HepG2 (cell line): ENCODE data around the gene ELP1. TPM values are rescaled to one million over a fixed set of nuclear protein-coding genes. Genes with fewer than 3 reads are reported as not detected.
"Not testable (repeated sequence)": the region's sequence is repeated elsewhere in the genome, so short reads cannot be mapped to it uniquely, and the experiment has no call there.

Experiments used
- ATAC-seq: fragments of 200-7000 bp; cut with Tn5 transposase; 3 replicates; pipeline ENCODE4 v1.9.1; 2020; ENCODE audit warnings: mild to moderate bottlenecking, moderate library complexity
- BruUV-seq: library from RNA; stranded (reverse); fragments of 400-500 nt; replicated peaks from 2 replicates; lab custom pipeline; 2021; lab: Mats Ljungman, UMichigan
- CTCF ChIA-PET: fragments of 300-600 bp; formaldehyde crosslinking; extraction: SDS; loops from one replicate; lab custom pipeline; 2021; ENCODE audit warnings: low total read pairs, inconsistent platforms, low intra/inter-chr PET ratio; lab: Yijun Ruan, JAX
- POLR2A ChIA-PET: fragments of 350-600 bp; sonication (Branson Sonifier 250); formaldehyde crosslinking; loops from one replicate; lab custom pipeline; 2020; ENCODE audit warnings: antibody characterized with exemption, inconsistent platforms; lab: Yijun Ruan, JAX
- DNase-seq: peaks from one replicate; pipeline ENCODE4 v3.0.0-alpha.2; 2015; ENCODE audit warnings: low spot score
- FAIRE-seq: peaks from 3 replicates; lab custom pipeline; 2011; peaks lifted over from hg19 to GRCh38; lab: Jason Lieb, UNC
- H2AFZ ChIP-seq: one replicate; pipeline ENCODE4 v1.6.1; 2011; ENCODE audit warnings: low read length, inconsistent platforms
- H3K27ac ChIP-seq: fragments of 300-600 bp; 3 replicates; pipeline ENCODE4 v1.8.0; 2011; ENCODE audit warnings: mixed run types, mild to moderate bottlenecking, mixed read lengths, low read length, inconsistent platforms; ENCODE audit not compliant: insufficient read depth; ENCODE audit errors: extremely low read length
- H3K27me3 ChIP-seq, 2 experiments: fragments of 200-600 bp in 1 of 2; 2 replicates in 1 of 2; 3 replicates in 1 of 2; pipeline versions ENCODE4 v1.6.0 to v1.8.0; 2011; ENCODE audit warnings: low read length in 2 of 2, mild to moderate bottlenecking in 2 of 2, moderate library complexity in 2 of 2, inconsistent platforms in 1 of 2; ENCODE audit not compliant: insufficient read depth in 2 of 2, control insufficient read depth in 1 of 2
- H3K36me3 ChIP-seq, 2 experiments: fragments of 200-600 bp in 1 of 2; replicated peaks in 1 of 2; 2 replicates in 1 of 2; 3 replicates in 1 of 2; pipeline versions ENCODE4 v1.5.1 to v1.8.0; 2011; ENCODE audit warnings: low read length in 2 of 2, inconsistent platforms in 1 of 2; ENCODE audit not compliant: insufficient read depth in 2 of 2, control insufficient read depth in 1 of 2
- H3K4me1 ChIP-seq: 2 replicates; pipeline ENCODE4 v1.5.1; 2012; ENCODE audit warnings: low read length, inconsistent platforms; ENCODE audit not compliant: insufficient read depth
- H3K4me2 ChIP-seq: 2 replicates; pipeline ENCODE4 v1.6.0; 2011; ENCODE audit warnings: low read depth, low read length, inconsistent platforms
- H3K4me3 ChIP-seq, 3 experiments: fragments of 200-600 bp in 1 of 3; sonication (generic), shearing (Covaris generic) in 1 of 3; replicated peaks in 1 of 3; 2 replicates each; pipeline ENCODE4 v1.5.1; 2011 to 2016; ENCODE audit warnings: low read length in 3 of 3, inconsistent platforms in 2 of 3, low read depth in 2 of 3, mild to moderate bottlenecking in 2 of 3, control low read depth in 1 of 3, mixed read lengths in 1 of 3; ENCODE audit not compliant: insufficient read depth in 1 of 3
- H3K79me2 ChIP-seq: one replicate; pipeline ENCODE4 v1.6.1; 2011; ENCODE audit warnings: low read length, inconsistent platforms; ENCODE audit not compliant: insufficient read depth
- H3K9ac ChIP-seq: 2 replicates; pipeline ENCODE4 v1.6.0; 2011; ENCODE audit warnings: mild to moderate bottlenecking, low read depth, low read length, inconsistent platforms; ENCODE audit not compliant: insufficient read depth
- H3K9me3 ChIP-seq: 2 replicates; pipeline ENCODE4 v1.5.1; 2012; ENCODE audit warnings: mild to moderate bottlenecking, low read length
- H4K20me1 ChIP-seq: 2 replicates; pipeline ENCODE4 v1.6.0; 2011; ENCODE audit warnings: inconsistent platforms, mild to moderate bottlenecking, low read length, moderate library complexity; ENCODE audit not compliant: insufficient read depth
- BORCS8-MEF2B ChIP-seq: sonication (generic); formaldehyde crosslinking; IDR thresholded peaks from 2 replicates; pipeline ENCODE4 v1.8.0; 2022; ENCODE audit warnings: mild to moderate bottlenecking, missing genetic modification reagents
- DNMT1 ChIP-seq: sonication (generic); formaldehyde crosslinking; IDR thresholded peaks from 2 replicates; pipeline ENCODE4 v1.5.1; 2020; ENCODE audit warnings: mild to moderate bottlenecking, missing genetic modification reagents
- HOXA3 ChIP-seq: sonication (generic); formaldehyde crosslinking; IDR thresholded peaks from 2 replicates; pipeline ENCODE4 v1.5.0; 2020; ENCODE audit warnings: missing genetic modification reagents
- MED13 ChIP-seq: sonication (generic); formaldehyde crosslinking; IDR thresholded peaks from 2 replicates; pipeline ENCODE4 v1.5.0; 2020; ENCODE audit warnings: missing genetic modification reagents
- TBX2 ChIP-seq: sonication (generic); formaldehyde crosslinking; IDR thresholded peaks from 2 replicates; pipeline ENCODE4 v1.5.0; 2020; ENCODE audit warnings: missing genetic modification reagents, mild to moderate bottlenecking, borderline replicate concordance
- ZNF24 ChIP-seq: fragments of 450-650 bp; IDR thresholded peaks from 2 replicates; pipeline ENCODE4 v1.6.1; 2017; ENCODE audit warnings: antibody characterized with exemption, mild to moderate bottlenecking
- ZNF264 ChIP-seq: sonication (generic); formaldehyde crosslinking; IDR thresholded peaks from 2 replicates; pipeline ENCODE4 v1.4.0; 2020; ENCODE audit warnings: missing genetic modification reagents
- WGBS: methylation state at CpG from one replicate; pipeline ENCODE4 v1.1.6; 2017; ENCODE audit warnings: low lambda C conversion rate; 5-methylcytosine and 5-hydroxymethylcytosine counted together
- in situ Hi-C: cut with HindIII; loops from 2 replicates; pipeline ENCODE4 v1.10.0; 2017; ENCODE audit warnings: low pct_unique_long_range_greater_than_20kb; ENCODE audit not compliant: extremely low pct_ligation_motif_present
- intact Hi-C: fragments of 100-400 bp; cut with micrococcal nuclease; formaldehyde crosslinking; loops from one replicate; pipeline ENCODE4 v1.10.0; 2022; ENCODE audit not compliant: unreplicated experiment
- polyA plus RNA-seq, 8 experiments: library from polyadenylated mRNA; depleted of rRNA in 3 of 8; stranded (reverse) in 7 of 8; unstranded in 1 of 8; fragments of >200 nt; fragmentation: Illumina TruSeq in 4 of 8; extraction: Trizol in 4 of 8; gene quantifications; 2 replicates each; pipeline versions ENCODE4 v1.2.1 to v1.2.3, GENCODE V29; 2011 to 2016; ENCODE audit warnings: low read depth in 4 of 8, missing spikeins in 1 of 8, mixed read lengths in 1 of 8; ENCODE audit not compliant: insufficient read depth in 1 of 8
- total RNA-seq, 5 experiments: library from RNA; depleted of rRNA; stranded (reverse); fragments of >200 nt; fragmentation: Illumina TruSeq; extraction: Trizol; gene quantifications; 2 replicates each; pipeline ENCODE4 v1.2.3, GENCODE V29; 2016; ENCODE audit warnings: low read depth in 1 of 5
- TF ChIP-seq, protein P1 (sequence below): sonication (generic); formaldehyde crosslinking; IDR thresholded peaks from 2 replicates; pipeline ENCODE4 v1.4.0; 2020; ENCODE audit warnings: missing genetic modification reagents, borderline replicate concordance
- TF ChIP-seq, protein P2 (sequence below): sonication (generic); formaldehyde crosslinking; IDR thresholded peaks from 2 replicates; pipeline ENCODE4; 2020; ENCODE audit warnings: missing genetic modification reagents, mild to moderate bottlenecking, borderline replicate concordance
- TF ChIP-seq, protein P3 (sequence below): sonication (generic); formaldehyde crosslinking; IDR thresholded peaks from 2 replicates; pipeline ENCODE4 v1.5.1; 2020; ENCODE audit warnings: missing genetic modification reagents, mild to moderate bottlenecking, borderline replicate concordance
- TF ChIP-seq, protein P4 (sequence below): sonication (generic); formaldehyde crosslinking; conservative IDR thresholded peaks from 2 replicates; pipeline ENCODE4 v1.4.0; 2020; ENCODE audit warnings: missing genetic modification reagents

The ELP1 gene
- total and polyA plus RNA-seq, 2 of the 13 experiments (the other 11 are each of a cell fraction or from before 2014, with no cell fraction given): 157 to 275 TPM

- TF ChIP-seq, protein P1, sequence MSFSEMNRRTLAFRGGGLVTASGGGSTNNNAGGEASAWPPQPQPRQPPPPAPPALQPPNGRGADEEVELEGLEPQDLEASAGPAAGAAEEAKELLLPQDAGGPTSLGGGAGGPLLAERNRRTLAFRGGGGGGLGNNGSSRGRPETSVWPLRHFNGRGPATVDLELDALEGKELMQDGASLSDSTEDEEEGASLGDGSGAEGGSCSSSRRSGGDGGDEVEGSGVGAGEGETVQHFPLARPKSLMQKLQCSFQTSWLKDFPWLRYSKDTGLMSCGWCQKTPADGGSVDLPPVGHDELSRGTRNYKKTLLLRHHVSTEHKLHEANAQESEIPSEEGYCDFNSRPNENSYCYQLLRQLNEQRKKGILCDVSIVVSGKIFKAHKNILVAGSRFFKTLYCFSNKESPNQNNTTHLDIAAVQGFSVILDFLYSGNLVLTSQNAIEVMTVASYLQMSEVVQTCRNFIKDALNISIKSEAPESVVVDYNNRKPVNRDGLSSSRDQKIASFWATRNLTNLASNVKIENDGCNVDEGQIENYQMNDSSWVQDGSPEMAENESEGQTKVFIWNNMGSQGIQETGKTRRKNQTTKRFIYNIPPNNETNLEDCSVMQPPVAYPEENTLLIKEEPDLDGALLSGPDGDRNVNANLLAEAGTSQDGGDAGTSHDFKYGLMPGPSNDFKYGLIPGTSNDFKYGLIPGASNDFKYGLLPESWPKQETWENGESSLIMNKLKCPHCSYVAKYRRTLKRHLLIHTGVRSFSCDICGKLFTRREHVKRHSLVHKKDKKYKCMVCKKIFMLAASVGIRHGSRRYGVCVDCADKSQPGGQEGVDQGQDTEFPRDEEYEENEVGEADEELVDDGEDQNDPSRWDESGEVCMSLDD (CRISPR knock-in tag): no peak
- no peak for TF ChIP-seq DNMT1 (CRISPR knock-in tag)
- TF ChIP-seq HOXA3 (CRISPR knock-in tag): no peak
- TF ChIP-seq, protein P2, sequence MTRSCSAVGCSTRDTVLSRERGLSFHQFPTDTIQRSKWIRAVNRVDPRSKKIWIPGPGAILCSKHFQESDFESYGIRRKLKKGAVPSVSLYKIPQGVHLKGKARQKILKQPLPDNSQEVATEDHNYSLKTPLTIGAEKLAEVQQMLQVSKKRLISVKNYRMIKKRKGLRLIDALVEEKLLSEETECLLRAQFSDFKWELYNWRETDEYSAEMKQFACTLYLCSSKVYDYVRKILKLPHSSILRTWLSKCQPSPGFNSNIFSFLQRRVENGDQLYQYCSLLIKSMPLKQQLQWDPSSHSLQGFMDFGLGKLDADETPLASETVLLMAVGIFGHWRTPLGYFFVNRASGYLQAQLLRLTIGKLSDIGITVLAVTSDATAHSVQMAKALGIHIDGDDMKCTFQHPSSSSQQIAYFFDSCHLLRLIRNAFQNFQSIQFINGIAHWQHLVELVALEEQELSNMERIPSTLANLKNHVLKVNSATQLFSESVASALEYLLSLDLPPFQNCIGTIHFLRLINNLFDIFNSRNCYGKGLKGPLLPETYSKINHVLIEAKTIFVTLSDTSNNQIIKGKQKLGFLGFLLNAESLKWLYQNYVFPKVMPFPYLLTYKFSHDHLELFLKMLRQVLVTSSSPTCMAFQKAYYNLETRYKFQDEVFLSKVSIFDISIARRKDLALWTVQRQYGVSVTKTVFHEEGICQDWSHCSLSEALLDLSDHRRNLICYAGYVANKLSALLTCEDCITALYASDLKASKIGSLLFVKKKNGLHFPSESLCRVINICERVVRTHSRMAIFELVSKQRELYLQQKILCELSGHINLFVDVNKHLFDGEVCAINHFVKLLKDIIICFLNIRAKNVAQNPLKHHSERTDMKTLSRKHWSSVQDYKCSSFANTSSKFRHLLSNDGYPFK (CRISPR knock-in tag): no peak
- TF ChIP-seq, protein P3, sequence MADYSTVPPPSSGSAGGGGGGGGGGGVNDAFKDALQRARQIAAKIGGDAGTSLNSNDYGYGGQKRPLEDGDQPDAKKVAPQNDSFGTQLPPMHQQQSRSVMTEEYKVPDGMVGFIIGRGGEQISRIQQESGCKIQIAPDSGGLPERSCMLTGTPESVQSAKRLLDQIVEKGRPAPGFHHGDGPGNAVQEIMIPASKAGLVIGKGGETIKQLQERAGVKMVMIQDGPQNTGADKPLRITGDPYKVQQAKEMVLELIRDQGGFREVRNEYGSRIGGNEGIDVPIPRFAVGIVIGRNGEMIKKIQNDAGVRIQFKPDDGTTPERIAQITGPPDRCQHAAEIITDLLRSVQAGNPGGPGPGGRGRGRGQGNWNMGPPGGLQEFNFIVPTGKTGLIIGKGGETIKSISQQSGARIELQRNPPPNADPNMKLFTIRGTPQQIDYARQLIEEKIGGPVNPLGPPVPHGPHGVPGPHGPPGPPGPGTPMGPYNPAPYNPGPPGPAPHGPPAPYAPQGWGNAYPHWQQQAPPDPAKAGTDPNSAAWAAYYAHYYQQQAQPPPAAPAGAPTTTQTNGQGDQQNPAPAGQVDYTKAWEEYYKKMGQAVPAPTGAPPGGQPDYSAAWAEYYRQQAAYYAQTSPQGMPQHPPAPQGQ: no peak
- no peak for TF ChIP-seq MED13 (CRISPR knock-in tag)
- TF ChIP-seq, protein P4, sequence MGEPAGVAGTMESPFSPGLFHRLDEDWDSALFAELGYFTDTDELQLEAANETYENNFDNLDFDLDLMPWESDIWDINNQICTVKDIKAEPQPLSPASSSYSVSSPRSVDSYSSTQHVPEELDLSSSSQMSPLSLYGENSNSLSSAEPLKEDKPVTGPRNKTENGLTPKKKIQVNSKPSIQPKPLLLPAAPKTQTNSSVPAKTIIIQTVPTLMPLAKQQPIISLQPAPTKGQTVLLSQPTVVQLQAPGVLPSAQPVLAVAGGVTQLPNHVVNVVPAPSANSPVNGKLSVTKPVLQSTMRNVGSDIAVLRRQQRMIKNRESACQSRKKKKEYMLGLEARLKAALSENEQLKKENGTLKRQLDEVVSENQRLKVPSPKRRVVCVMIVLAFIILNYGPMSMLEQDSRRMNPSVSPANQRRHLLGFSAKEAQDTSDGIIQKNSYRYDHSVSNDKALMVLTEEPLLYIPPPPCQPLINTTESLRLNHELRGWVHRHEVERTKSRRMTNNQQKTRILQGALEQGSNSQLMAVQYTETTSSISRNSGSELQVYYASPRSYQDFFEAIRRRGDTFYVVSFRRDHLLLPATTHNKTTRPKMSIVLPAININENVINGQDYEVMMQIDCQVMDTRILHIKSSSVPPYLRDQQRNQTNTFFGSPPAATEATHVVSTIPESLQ: no peak
- TF ChIP-seq TBX2 (CRISPR knock-in tag): no peak
- TF ChIP-seq BORCS8-MEF2B (CRISPR knock-in tag): no peak
- TF ChIP-seq ZNF264 (CRISPR knock-in tag): no peak
- TF ChIP-seq ZNF24: no peak
Observed at GRCh38 chr9:108842610-108843295, 91.2 kb downstream of the ELP1 start (continued).

DNA sequence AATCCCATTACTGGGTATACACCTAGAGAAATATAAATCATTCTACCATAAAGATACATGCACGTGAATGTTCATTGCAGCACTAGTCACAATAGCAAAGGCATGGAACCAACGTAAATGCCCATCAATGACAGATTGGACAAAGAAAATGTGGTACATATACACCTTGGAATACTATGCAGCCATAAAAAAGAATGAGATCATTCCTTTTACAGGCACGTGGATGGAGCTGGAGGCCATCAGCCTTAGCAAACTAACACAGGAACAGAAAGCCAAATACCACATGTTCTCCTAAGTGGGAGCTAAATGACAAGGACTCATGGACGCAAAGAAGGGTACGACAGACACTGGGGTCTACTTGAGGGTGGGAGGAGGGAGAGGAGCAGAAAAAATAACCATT, 94.4 kb downstream of the ELP1 start:
- CTCF ChIA-PET, H3K4me3 ChIP-seq, H3K9ac ChIP-seq, H4K20me1 ChIP-seq, BruUV-seq, H3K9me3 ChIP-seq, in situ Hi-C loops, H3K27ac ChIP-seq, ATAC-seq, H2AFZ ChIP-seq, POLR2A ChIA-PET, H3K4me2 ChIP-seq, H3K27me3 ChIP-seq, DNase-seq, H3K36me3 ChIP-seq, H3K79me2 ChIP-seq, FAIRE-seq, intact Hi-C loops: not testable (repeated sequence)
- 83% methylated on average over 5 of the region's 5 CpGs for WGBS
- peaks cover 32% of the 10 kb centered on the region for H3K4me1 ChIP-seq
